HL-60 (cell line): Measurements from ENCODE around the gene TOP3B.

Experiments used
- DNase-seq, 2 experiments: peaks; one replicate each; pipeline ENCODE4 v3.0.0-alpha.2; 2010 to 2020; ENCODE audit warnings: low read depth in 1 of 2, low spot score in 1 of 2
- H3K27ac ChIP-seq: fragments of 250-450 bp; sonication (Bioruptor Pico); replicated peaks from 2 replicates; pipeline ENCODE4 v1.5.1; 2020; ENCODE audit warnings: mild to moderate bottlenecking, moderate library complexity
- H3K27me3 ChIP-seq: fragments of 250-450 bp; sonication (Bioruptor Pico); 2 replicates; pipeline ENCODE4 v1.5.1; 2021; ENCODE audit warnings: mild to moderate bottlenecking, moderate library complexity; ENCODE audit not compliant: insufficient read depth, poor library complexity, severe bottlenecking
- H3K4me3 ChIP-seq: replicated peaks from 2 replicates; pipeline ENCODE4 v1.5.1; 2011; ENCODE audit warnings: mild to moderate bottlenecking, control low read depth, low read length; ENCODE audit not compliant: insufficient read depth
- CTCF ChIP-seq: IDR thresholded peaks from one replicate; pipeline ENCODE4 v1.5.1; 2011; ENCODE audit warnings: low read length, control low read depth, inconsistent platforms; ENCODE audit not compliant: insufficient read depth
- GABPA ChIP-seq: IDR thresholded peaks from 2 replicates; pipeline ENCODE4 v1.6.1; 2012; ENCODE audit warnings: low read depth
- POLR2AphosphoS5 ChIP-seq: IDR thresholded peaks from 2 replicates; pipeline ENCODE4 v1.6.1; 2012; ENCODE audit warnings: low read depth
- SPI1 ChIP-seq: IDR thresholded peaks from 2 replicates; pipeline ENCODE4 v1.6.1; 2012; ENCODE audit warnings: low read depth, mild to moderate bottlenecking, borderline replicate concordance
- TF ChIP-seq, protein P1 (sequence below): IDR thresholded peaks from 2 replicates; pipeline ENCODE4 v1.6.1; 2012; ENCODE audit warnings: low read depth; ENCODE audit not compliant: insufficient replicate concordance

TOP3B gene

GRCh38 chr22:21919526-21920307 is 62.9 kb downstream of the TOP3B start:
- no peak for DNase-seq
- H3K4me3 ChIP-seq, result no peak overlapping the region
- TF ChIP-seq, protein P1, sequence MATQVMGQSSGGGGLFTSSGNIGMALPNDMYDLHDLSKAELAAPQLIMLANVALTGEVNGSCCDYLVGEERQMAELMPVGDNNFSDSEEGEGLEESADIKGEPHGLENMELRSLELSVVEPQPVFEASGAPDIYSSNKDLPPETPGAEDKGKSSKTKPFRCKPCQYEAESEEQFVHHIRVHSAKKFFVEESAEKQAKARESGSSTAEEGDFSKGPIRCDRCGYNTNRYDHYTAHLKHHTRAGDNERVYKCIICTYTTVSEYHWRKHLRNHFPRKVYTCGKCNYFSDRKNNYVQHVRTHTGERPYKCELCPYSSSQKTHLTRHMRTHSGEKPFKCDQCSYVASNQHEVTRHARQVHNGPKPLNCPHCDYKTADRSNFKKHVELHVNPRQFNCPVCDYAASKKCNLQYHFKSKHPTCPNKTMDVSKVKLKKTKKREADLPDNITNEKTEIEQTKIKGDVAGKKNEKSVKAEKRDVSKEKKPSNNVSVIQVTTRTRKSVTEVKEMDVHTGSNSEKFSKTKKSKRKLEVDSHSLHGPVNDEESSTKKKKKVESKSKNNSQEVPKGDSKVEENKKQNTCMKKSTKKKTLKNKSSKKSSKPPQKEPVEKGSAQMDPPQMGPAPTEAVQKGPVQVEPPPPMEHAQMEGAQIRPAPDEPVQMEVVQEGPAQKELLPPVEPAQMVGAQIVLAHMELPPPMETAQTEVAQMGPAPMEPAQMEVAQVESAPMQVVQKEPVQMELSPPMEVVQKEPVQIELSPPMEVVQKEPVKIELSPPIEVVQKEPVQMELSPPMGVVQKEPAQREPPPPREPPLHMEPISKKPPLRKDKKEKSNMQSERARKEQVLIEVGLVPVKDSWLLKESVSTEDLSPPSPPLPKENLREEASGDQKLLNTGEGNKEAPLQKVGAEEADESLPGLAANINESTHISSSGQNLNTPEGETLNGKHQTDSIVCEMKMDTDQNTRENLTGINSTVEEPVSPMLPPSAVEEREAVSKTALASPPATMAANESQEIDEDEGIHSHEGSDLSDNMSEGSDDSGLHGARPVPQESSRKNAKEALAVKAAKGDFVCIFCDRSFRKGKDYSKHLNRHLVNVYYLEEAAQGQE, result no peak
- no peak for TF ChIP-seq POLR2AphosphoS5
- no peak for TF ChIP-seq CTCF
- no peak for TF ChIP-seq GABPA
- TF ChIP-seq SPI1, result no peak
- H3K27me3 ChIP-seq, result no peaks in the 10 kb centered on the region
- no peak overlapping the region for H3K27ac ChIP-seq

DNA sequence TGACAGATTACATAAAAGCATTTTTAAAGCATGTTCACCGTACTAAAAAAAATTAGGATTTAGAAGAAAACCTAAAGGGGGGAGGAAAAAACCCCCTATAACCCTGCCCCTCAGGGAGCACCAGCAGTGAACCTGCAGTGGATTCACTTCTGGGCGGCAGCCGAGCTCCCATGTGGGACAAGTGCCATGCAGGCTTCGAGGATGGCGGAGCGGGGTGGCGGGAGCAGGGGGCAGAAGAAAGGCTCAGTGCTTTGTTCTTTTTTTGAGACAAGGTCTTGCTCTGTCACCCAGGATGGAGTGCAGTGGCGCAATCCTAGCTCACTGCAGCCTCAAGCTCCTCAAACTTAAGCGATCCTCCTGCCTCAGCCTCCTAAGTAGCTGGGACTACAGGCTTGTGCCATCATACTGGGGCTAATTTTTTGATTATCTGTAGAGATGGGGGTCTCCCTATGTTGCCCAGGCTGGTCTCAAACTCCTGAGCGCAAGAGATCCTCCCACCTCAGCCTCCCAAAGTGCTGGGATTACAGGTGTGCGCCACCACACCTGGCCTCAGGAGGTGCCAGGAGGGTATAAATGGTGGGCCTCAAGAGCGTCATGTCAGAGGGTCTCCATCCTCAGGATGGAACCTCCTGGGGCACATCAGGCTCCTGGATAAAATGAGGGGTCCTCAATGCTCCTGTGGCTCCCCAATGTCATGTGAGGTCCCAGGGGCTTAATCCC is 64.0 kb downstream of the TOP3B start:
- H3K27me3 ChIP-seq, result no peaks in the 10 kb centered on the region
- H3K27ac ChIP-seq, result no peak overlapping the region
- H3K4me3 ChIP-seq, result no peak overlapping the region
- no peak for DNase-seq
- no peak for TF ChIP-seq CTCF
- TF ChIP-seq SPI1, result no peak
- TF ChIP-seq GABPA, result no peak
- TF ChIP-seq POLR2AphosphoS5, result no peak
- TF ChIP-seq, protein P1, result no peak

DNA sequence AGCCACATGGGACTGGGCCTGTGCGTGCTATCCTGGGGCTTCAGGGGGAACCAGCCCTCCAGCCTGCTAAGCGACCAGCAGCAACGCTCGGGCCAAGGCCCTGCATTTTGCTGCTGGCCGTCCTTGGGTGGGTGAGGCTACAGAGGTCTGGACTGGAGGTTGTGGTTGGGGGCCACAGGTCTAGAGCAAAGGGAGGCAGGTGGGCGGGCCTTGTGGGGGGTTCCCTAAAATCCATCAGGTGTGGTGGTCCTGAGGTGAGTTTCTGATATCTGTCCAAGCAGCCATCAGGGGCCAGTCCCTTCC is 64.7 kb downstream of the TOP3B start:
- no peaks in the 10 kb centered on the region for H3K27me3 ChIP-seq
- no peak overlapping the region for H3K4me3 ChIP-seq
- H3K27ac ChIP-seq, result no peak overlapping the region
- no peak for DNase-seq
- no peak for TF ChIP-seq GABPA

DNA sequence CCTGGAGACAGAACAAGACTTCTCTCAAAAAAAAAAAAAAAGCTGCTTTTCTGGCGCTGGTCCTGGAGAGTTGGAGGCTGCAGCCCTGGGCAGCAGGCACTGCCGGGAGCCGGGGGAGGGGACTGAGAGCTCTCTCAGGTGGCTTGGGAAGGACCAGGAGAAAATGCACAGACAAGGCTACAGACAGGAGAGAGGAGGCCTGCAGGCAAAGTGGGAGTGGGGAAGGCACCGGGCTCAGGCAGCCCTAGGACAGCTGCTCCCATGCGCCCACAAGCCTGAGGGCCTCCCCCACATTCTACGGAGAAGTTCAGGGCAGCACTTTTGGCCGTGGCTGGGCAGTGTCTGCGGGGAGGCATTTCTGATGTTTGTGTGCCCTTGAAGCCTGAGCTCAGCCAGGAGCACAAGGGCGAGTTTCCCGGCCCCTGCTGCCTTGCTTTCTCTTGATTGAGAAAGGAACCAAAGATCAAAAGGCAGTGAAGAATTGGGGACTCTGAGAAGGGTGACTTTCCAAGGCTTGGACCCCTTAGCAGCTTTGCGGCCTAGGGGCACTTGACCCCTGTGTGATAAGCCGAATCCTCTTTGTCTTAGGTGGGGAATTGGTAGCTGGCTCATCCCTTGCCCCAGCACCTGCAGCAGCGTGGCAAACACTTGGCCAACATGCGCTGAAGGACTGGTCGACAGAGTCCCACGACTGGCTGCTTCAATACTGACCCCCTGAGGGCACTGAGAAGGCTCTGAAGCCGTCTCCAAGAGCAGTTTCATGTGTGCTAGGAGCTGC is 65.2 kb downstream of the TOP3B start:
- no peak overlapping the region for H3K27ac ChIP-seq
- no peaks in the 10 kb centered on the region for H3K27me3 ChIP-seq
- H3K4me3 ChIP-seq, result no peak overlapping the region
- TF ChIP-seq GABPA, result no peak
- TF ChIP-seq, protein P1, result no peak
- TF ChIP-seq SPI1, result no peak
- no peak for TF ChIP-seq CTCF
- TF ChIP-seq POLR2AphosphoS5, result no peak
- DNase-seq, result no peak
